ENCODE measurements around the gene NEXN.

Gene NEXN

DNA sequence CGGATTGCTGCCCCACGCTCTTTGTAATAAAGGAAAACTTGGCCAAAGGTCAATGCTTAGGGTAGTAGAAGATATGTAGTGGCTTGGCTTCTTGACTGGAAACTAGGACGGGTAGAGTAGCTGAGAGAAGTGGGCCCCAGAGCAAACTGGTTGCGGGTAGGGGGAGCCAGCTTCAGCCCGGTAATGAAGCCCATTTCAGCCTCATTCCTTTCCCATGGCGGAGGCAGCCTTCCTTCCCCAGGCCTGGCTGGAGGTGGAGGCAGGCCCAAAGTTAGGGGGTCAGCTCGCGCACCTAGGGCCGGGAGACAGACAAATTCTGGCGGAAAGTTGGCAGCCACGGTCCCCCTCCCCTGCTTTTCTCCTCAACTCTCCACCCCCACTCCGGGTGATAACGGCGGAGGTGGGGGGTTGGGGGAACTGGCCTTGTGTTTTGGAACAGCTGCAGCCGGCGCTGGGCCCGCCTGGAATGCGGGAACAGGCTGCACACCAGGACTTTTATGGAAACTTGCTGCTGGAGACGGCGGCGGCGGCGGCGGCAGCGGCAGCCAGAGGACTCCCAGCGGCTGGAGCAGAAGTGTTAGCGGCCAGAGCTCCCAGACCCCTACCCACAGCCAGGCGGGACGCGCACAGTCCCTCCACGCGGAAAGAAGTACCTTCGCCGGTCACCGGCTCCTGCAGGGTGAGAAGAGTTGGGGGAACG, at the start of gene NEXN:
NEXN (plus strand) TSS at position 544 of the 700 bp plus-strand sequence. CDS start 27,483 bp downstream, outside the sequence.
- peak; percentile 74 for DNase-seq (ENCODE audit: low read depth)

DNA sequence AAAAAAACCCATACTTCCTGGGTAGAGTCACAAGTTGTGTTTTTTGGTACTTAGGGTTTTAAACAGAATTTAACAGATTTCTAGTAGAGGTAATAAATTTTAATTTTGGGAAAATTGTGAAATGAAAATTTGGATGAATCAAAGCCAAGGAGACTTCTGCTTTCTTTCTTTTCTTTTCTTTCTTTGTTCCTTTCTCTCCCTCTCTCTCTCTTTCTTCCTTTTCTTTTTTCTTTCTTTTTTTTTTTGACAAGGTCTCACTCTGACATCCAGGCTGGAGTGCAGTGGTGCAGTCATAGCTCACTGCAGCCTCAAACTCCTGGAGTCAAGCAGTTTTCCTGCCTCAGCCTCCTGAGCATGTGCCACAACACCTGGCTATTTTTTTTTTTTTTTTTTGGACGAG, 46.9 kb upstream of the NEXN start:
- DNase-seq (ENCODE audit: low read depth): no peak

DNA sequence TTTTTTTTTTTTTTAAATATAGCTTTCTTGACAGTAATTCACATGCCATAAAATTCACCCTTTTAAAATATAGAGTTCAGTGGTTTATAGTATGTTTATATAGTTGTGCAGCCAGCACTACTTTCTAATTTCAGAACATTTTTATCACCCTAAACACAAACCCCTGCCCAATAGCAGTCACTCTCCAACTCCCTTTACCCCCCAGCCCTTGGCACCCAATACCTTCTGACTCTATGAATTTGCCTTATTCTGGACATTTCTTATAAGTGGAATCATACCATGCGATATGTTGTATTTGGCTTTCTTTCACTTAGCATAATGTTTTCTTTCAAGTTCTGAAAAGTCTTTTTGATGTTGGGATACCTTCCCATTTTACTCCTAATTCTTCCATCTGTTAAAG, 42.5 kb upstream of the NEXN start:
- no peak for DNase-seq (ENCODE audit: low read depth)

DNA sequence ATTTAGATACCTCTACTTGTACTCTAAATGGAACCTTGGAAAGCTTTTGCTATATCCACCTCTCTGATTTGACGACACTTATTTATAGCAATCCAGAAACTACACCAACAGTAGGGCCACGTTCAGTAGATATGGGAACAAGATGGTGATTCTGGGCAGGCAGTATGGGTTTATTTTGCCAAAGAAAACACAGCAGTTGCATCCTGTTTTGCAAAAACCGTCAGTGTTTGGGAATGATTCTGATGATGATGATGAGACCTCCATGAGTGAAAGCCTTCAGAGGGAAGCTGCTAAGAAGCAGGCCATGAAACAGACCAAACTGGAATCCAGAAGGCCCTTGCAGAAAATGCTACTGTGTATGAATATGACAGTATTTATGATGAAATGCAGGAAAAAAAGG, 41.5 kb upstream of the NEXN start:
- no peak for DNase-seq (ENCODE audit: low read depth)

- no peak for DNase-seq (ENCODE audit: low read depth)
These were observed 40.8 kb upstream of the NEXN start for GRCh38 chr1:77847621-77848080.

GRCh38 chr1:77850082-77850481, 38.3 kb upstream of the NEXN start:
- no peak for DNase-seq (ENCODE audit: low read depth)

GRCh38 chr1:77857552-77857951, 30.9 kb upstream of the NEXN start:
- peak; percentile 55 for DNase-seq (ENCODE audit: low read depth)

- DNase-seq (ENCODE audit: low read depth): no peak
These were observed 29.7 kb upstream of the NEXN start for GRCh38 chr1:77858725-77859124.

- DNase-seq (ENCODE audit: low read depth): no peak
These were observed 29.2 kb upstream of the NEXN start for GRCh38 chr1:77859248-77859647.

DNA sequence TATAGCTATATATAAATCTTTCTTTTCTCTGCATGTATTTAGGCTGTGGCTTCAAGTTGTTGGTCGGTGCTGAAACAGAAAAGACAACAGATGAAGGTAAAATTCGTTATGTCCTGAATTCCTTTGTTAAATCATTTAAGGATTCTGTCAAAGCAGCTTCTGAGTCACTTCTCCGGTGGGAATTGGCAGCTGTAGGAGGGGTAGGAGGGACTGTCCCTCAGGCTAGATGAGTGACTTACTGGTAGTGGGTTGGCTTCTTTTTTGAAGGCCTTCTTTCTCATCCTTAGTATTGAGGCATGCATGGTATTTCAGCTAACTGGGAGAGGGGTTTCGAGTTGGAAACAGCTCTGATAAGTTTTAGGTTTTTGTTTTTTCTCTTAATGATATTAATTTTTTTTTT, 22.1 kb upstream of the NEXN start:
- peak; percentile 38 for DNase-seq (ENCODE audit: low read depth)

- no peak for DNase-seq (ENCODE audit: low read depth)
These were observed 15.8 kb upstream of the NEXN start for GRCh38 chr1:77872645-77873044.

DNA sequence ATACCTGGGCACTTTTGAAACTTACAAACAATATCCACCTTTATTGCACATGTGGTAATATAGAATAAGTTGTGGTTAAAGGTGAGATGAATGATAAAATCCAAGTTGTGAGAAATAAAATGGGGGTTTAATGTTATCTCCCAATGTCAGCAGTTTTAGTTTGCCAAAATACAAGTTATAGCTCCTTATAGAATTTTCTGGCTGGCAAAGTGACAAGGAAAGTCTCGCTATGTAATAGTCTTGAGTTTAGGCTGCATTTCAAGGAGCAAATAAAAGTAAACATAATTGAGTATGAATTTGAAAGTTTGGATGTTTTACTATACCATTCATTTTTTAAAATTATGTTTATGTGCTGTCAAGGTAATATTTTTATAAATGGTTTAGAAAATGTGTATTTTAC, 15.0 kb upstream of the NEXN start:
- DNase-seq (ENCODE audit: low read depth): no peak

DNA sequence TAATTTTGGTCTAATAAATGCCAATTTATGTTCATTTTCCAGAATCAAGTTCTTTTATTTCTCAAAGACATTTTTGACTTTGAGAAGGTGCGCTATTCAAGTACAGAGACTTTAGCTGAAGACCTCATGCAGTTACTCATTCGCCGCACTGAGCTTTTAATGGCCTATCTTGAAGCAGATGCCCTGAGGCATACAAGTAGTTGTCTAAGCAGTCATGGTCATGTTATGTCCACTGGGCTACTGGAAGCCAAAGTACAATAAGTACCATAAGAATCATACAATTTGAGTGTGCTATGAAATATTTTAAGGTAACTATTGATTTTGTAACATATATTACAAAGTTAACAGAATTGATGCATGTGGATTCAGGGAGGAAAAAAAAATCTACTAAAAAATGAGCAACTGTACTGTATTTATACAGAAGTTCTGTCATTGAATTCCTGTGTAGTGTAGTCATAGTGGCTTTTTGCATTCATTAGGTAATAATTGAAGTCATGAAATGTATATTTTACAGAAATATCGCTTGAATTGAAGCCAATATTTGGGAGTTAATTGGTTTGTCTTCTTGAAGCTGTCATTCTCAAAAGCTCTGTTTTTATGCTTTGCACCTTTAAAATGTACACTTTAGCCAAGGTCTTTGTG, 13.5 kb upstream of the NEXN start:
- DNase-seq (ENCODE audit: low read depth): peak; percentile 74

DNA sequence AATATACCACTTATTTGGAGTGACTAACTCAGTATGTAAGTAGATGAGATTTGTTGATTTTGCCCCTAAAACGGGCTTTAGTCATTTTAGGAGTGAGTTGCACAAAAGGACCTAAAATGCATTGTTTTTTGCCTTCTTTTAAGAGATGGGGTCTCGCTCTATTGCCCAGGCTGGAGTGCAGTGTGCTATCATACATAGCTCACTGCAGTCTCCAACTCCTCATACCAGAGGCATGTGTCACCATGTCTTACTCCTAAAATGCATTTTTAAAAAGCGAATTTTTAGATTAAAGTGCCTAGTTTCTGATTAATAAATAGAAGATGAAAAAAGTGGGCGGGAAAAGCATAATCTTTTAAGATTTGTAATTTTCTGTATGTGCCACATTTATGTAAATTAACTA, 11.5 kb upstream of the NEXN start:
- peak; percentile 64 for DNase-seq (ENCODE audit: low read depth)

- DNase-seq (ENCODE audit: low read depth): no peak
These were observed 7.4 kb upstream of the NEXN start for GRCh38 chr1:77881061-77881460.

GRCh38 chr1:77882411-77882810, 6.0 kb upstream of the NEXN start:
- DNase-seq (ENCODE audit: low read depth): no peak

DNA sequence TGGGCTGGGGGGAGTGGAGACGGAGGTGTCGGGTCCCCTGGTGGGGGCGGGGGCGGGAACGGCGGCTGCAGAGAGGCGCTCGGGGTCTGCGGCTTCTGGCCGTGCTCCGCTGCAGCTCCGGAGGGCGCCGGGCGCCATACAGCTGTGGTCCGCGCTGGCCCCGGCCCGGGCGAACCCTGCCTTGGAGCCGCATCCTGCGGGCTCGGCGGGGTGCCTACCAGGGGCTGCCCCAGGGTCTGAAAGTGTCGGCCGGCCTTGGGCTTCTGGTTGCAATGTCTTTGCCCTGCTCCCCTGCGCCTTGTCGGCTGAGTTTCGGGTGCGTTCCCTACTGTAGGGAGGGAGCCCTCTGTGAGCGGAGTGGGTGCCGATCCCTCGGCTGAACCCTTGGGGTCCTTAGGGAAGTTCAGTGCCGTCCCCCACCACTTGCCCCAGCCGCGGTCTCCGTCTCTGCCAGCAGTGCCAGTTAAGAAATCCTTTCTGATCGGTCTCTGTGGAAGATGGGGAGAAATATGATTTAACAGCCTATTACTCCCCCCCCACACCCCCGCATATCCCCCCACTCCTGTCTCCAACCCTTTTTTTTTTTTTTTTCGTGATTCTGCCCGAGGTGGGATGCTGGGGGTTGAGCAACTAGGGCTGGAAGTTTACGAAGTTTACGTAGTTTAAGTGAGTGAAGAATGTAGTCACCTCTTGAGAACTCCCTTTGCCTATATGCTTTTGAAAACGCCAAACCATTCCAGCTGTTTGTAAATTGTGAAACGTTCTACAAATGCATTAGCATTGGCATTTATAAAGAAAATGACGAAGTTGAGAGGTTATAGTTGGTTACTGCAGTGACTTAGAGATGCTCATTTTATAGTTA, 588 bp downstream of the NEXN start:
- peak; percentile 71 for DNase-seq (ENCODE audit: low read depth)

DNA sequence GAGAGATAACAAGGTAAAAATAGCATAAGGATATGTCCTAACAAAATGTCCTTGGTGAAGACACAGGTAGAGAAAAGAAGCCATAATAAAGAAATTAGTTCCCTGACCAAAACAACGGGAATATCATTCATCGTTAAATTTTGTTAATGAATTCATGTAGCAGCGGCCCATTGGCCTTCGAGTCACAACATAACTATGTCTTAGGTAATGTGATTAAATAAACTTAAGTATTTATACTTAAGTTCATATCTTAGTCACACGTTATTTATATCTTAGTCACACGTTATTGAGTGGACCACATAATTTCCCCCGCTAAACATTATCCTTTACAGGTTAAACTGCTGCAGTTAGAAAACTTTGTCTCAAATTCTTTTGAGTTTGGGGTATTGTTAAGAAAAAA, 1.2 kb downstream of the NEXN start:
- DNase-seq (ENCODE audit: low read depth): peak; percentile 85

DNA sequence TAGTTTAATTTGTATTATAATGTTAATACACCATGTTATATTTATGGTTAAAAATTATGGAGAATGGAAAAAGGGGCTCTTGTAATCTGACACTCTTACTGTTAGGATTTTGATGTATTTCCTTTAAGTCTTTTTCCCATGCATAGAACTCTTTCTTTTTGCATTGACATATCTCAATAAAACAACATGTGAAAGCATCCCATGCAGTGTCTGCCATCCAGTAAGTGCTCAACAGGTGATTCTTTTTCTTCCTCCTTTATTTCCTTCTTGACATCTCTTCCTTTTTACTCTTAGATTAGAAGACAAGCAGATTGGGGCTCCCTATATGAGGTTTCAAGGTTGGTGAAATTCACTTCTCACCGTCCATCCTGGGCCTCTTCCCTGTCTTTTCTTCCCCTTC, 2.8 kb downstream of the NEXN start:
- DNase-seq (ENCODE audit: low read depth): no peak

- peak; percentile 30 for DNase-seq (ENCODE audit: low read depth)
These were observed 11.4 kb downstream of the NEXN start for GRCh38 chr1:77899647-77900320.

GRCh38 chr1:77900687-77901293, 12.4 kb downstream of the NEXN start:
- peak; percentile 76 for DNase-seq (ENCODE audit: low read depth)

- DNase-seq (ENCODE audit: low read depth): no peak
These were observed 17.2 kb downstream of the NEXN start for GRCh38 chr1:77905603-77906002.

Measured in iris pigment epithelial cell (primary cell).